ENCODE results near the gene RBMS3. TPM values are rescaled to one million over a fixed set of nuclear protein-coding genes. Genes with fewer than 3 reads are reported as not detected.
"Not testable (repeated sequence)": the region's sequence is repeated elsewhere in the genome, so short reads cannot be mapped to it uniquely, and the experiment has no call there.

RBMS3 gene
- total RNA-seq, 3 donors from 2014 or later: 0.81 to 1.9 (median 1.1) TPM

- Mint-ChIP-seq H3K4me1 (ENCODE audit: low read depth) (no peaks in the 10 kb centered on the region), H3K36me3 (ENCODE audit: insufficient read depth) (no peaks in the 10 kb centered on the region), H3K9me3 (peaks cover 7% of the 10 kb centered on the region), H3K27me3 (ENCODE audit: low read depth) (peaks cover 2% of the 10 kb centered on the region), H3K4me3 (no peak overlapping the region)
- DNase-seq (no peak), ATAC-seq (no peak)
Observed at GRCh38 chr3:29777869-29778268, 497.0 kb downstream of the RBMS3 start.

GRCh38 chr3:29789686-29790085 lies 508.8 kb downstream of the RBMS3 start:
- Mint-ChIP-seq H3K4me3 (no peak overlapping the region), H3K9me3 (peaks cover 7% of the 10 kb centered on the region), H3K27me3 (ENCODE audit: low read depth) (no peaks in the 10 kb centered on the region), H3K36me3 (ENCODE audit: insufficient read depth) (no peaks in the 10 kb centered on the region), H3K4me1 (ENCODE audit: low read depth) (no peaks in the 10 kb centered on the region)
- no peak for DNase-seq
- no peak for ATAC-seq

DNA sequence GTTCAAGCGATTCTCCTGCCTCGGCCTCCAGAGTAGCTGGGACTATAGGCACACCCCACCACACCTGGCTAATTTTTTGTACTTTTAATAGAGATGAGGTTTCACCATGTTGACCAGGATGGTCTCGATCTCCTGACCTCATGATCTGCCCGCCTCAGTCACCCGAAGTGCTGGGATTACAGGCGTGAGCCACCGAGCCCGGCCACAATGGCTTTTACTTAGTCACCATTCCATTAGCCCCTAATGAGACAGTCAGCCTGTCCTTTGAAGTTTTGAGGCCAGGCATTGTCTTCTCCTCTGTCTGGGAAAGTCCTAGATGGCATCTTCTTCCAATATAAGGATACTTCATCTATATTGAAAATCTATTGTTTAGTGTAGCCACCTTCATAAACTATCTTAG lies 515.9 kb downstream of the RBMS3 start:
- Mint-ChIP-seq H3K9me3 (peaks cover 3% of the 10 kb centered on the region), H3K4me1 (ENCODE audit: low read depth) (no peaks in the 10 kb centered on the region), H3K27me3 (ENCODE audit: low read depth) (no peaks in the 10 kb centered on the region), H3K36me3 (ENCODE audit: insufficient read depth) (no peaks in the 10 kb centered on the region), H3K4me3 (no peak overlapping the region)
- DNase-seq: no peak
- no peak for ATAC-seq

DNA sequence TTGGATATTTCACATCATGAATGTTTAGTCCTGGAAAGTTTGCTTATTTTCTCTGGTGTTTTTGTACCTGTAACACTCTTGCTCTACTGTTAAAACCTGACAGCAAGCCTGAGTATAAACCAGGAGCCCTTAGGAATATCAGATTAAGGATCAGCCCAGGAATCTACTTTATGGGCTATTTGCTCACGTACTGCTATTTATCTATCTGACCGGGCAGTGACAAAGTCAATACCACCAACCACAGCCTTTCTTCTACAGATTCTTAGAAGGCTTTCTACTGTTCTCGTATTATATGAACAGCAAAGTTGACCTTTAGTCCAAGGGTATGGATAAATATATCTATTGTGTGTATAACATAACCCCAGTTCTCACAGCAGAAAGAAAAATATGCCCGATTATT lies 521.2 kb downstream of the RBMS3 start:
- H3K27me3 Mint-ChIP-seq (ENCODE audit: low read depth): no peaks in the 10 kb centered on the region
- H3K36me3 Mint-ChIP-seq (ENCODE audit: insufficient read depth): no peaks in the 10 kb centered on the region
- H3K9me3 Mint-ChIP-seq: no peaks in the 10 kb centered on the region
- no peaks in the 10 kb centered on the region for H3K4me1 Mint-ChIP-seq (ENCODE audit: low read depth)
- DNase-seq: no peak
- no peak overlapping the region for H3K4me3 Mint-ChIP-seq
- no peak for ATAC-seq

GRCh38 chr3:29804044-29804443 lies 523.2 kb downstream of the RBMS3 start:
- no peaks in the 10 kb centered on the region for H3K27me3 Mint-ChIP-seq (ENCODE audit: low read depth)
- no peaks in the 10 kb centered on the region for H3K4me1 Mint-ChIP-seq (ENCODE audit: low read depth)
- H3K9me3 Mint-ChIP-seq: no peaks in the 10 kb centered on the region
- no peak overlapping the region for H3K4me3 Mint-ChIP-seq
- DNase-seq (no peak), ATAC-seq (no peak)
- H3K36me3 Mint-ChIP-seq (ENCODE audit: insufficient read depth): no peaks in the 10 kb centered on the region

DNA sequence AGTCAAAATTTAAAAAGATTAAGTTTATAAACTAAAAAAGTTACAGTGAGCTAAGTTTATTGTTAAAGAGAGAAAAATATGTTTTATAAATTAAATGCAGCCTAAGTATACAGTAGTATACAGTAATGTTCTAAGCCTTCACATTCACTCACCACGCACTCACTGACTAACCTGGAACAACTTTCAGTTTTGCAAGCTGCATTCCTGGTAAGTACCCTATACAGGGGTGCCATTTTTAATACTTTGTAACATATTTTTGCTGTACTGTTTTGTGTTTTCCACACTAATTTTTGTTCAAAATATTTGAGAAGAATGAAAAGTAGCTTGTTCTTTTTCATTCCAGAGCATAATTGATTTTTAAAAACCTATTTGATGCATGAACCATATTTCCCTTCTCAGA lies 524.9 kb downstream of the RBMS3 start:
- DNase-seq (no peak), ATAC-seq (no peak)
- H3K4me1 Mint-ChIP-seq (ENCODE audit: low read depth): no peaks in the 10 kb centered on the region
- H3K27me3 Mint-ChIP-seq (ENCODE audit: low read depth): no peaks in the 10 kb centered on the region
- no peaks in the 10 kb centered on the region for H3K36me3 Mint-ChIP-seq (ENCODE audit: insufficient read depth)
- no peaks in the 10 kb centered on the region for H3K9me3 Mint-ChIP-seq
- no peak overlapping the region for H3K4me3 Mint-ChIP-seq

DNA sequence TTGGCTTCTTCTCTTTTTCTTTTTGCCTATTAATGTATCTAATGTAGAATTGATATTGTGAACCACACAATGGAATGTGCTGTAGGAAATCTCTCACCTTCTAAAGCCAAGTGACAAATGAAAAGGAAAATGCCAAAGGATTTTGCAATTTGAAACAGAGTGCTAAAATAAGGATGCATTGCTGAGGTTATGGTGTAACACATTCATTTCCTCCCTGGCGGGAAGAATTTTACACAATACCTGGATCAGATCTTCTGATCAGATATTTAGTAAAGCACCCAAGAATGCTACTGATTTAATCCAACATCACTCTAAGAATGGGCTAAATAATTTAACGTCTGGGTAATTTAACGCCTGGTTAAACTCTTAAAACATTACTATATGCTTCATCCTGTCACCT lies 527.5 kb downstream of the RBMS3 start:
- not testable (repeated sequence) for ATAC-seq; H3K27me3 Mint-ChIP-seq (ENCODE audit: low read depth); H3K9me3 Mint-ChIP-seq; H3K36me3 Mint-ChIP-seq (ENCODE audit: insufficient read depth); DNase-seq; H3K4me1 Mint-ChIP-seq (ENCODE audit: low read depth); H3K4me3 Mint-ChIP-seq

GRCh38 chr3:29822071-29822470 lies 541.2 kb downstream of the RBMS3 start:
- ATAC-seq (no peak), DNase-seq (no peak)
- no peaks in the 10 kb centered on the region for H3K27me3 Mint-ChIP-seq (ENCODE audit: low read depth)
- H3K4me1 Mint-ChIP-seq (ENCODE audit: low read depth): no peaks in the 10 kb centered on the region
- H3K4me3 Mint-ChIP-seq: no peak overlapping the region
- no peaks in the 10 kb centered on the region for H3K36me3 Mint-ChIP-seq (ENCODE audit: insufficient read depth)
- peaks cover 3% of the 10 kb centered on the region for H3K9me3 Mint-ChIP-seq

DNA sequence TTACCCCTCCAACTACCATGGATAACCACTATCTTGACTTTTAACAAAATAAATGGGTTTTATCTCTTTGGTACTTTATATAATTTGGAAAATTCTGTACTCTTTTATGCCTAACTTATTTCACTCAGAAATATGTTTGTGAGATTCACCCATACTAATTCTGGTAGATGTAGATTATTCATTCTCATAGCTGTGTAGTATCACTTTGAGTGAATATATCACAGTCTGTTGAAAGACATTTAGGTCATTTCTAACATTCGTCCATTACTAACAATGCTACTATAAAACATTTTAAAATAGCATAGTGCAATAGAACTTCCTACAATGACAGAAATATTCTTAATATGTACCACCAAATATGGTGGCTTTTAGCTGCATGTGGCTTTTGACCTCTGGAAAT lies 542.4 kb downstream of the RBMS3 start:
- H3K4me1 Mint-ChIP-seq (ENCODE audit: low read depth): no peaks in the 10 kb centered on the region
- DNase-seq (no peak), ATAC-seq (no peak)
- H3K9me3 Mint-ChIP-seq: peaks cover 3% of the 10 kb centered on the region
- peaks cover 2% of the 10 kb centered on the region for H3K27me3 Mint-ChIP-seq (ENCODE audit: low read depth)
- no peak overlapping the region for H3K4me3 Mint-ChIP-seq
- no peaks in the 10 kb centered on the region for H3K36me3 Mint-ChIP-seq (ENCODE audit: insufficient read depth)

DNA sequence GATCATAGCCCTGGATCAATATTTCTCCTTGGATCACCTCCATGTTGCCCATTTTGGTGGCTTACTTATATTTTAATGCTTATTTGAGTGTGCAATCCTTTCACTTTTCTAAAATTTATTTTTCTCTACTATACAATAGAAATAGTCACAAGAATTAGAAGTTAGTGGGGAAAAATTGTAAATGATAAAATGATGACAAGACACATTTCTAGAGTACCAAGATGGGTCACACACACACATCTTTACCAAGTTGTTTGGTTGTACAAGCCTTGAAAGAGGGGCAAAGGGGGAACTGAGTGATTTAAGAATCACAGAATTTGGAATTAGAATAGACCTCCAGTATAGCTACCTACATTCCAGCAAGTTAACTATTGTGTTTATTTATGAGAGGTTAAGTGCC lies 545.8 kb downstream of the RBMS3 start:
- H3K4me3 Mint-ChIP-seq: no peak overlapping the region
- H3K4me1 Mint-ChIP-seq (ENCODE audit: low read depth): no peaks in the 10 kb centered on the region
- DNase-seq: no peak
- no peaks in the 10 kb centered on the region for H3K36me3 Mint-ChIP-seq (ENCODE audit: insufficient read depth)
- peaks cover 3% of the 10 kb centered on the region for H3K9me3 Mint-ChIP-seq
- ATAC-seq: no peak
- peaks cover 2% of the 10 kb centered on the region for H3K27me3 Mint-ChIP-seq (ENCODE audit: low read depth)

- DNase-seq (no peak), ATAC-seq (no peak)
- Mint-ChIP-seq H3K36me3 (ENCODE audit: insufficient read depth) (no peaks in the 10 kb centered on the region), H3K4me3 (no peak overlapping the region), H3K4me1 (ENCODE audit: low read depth) (no peaks in the 10 kb centered on the region), H3K9me3 (peaks cover 4% of the 10 kb centered on the region), H3K27me3 (ENCODE audit: low read depth) (peaks cover 2% of the 10 kb centered on the region)
Observed at GRCh38 chr3:29827756-29828155, 546.9 kb downstream of the RBMS3 start.

DNA sequence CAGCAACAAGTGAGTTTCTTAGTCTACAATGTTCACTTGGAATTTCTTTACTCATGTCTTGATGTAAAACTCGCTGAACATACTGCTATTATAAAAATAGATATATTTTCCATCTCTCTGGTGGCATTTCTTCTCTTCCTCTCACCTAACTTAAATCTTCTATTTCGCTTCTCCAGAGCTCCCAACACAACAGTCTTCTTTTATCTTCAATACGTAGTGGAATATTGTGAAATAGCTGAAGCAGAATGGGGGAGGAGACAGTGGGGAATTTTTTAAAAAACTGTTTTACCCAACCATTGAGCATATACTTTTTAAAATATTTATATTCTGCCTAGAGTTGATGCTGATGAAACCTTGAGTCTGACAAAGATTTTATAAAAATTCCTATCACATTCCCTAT lies 548.5 kb downstream of the RBMS3 start:
- ATAC-seq: no peak
- Mint-ChIP-seq H3K9me3 (peaks cover 15% of the 10 kb centered on the region), H3K4me1 (ENCODE audit: low read depth) (no peaks in the 10 kb centered on the region), H3K27me3 (ENCODE audit: low read depth) (peaks cover 2% of the 10 kb centered on the region), H3K36me3 (ENCODE audit: insufficient read depth) (no peaks in the 10 kb centered on the region), H3K4me3 (no peak overlapping the region)
- no peak for DNase-seq

GRCh38 chr3:29850641-29851040 lies 569.8 kb downstream of the RBMS3 start:
- Mint-ChIP-seq H3K27me3 (ENCODE audit: low read depth) (peaks cover 12% of the 10 kb centered on the region), H3K4me3 (no peak overlapping the region), H3K36me3 (ENCODE audit: insufficient read depth) (no peaks in the 10 kb centered on the region), H3K9me3 (peaks cover 11% of the 10 kb centered on the region), H3K4me1 (ENCODE audit: low read depth) (no peaks in the 10 kb centered on the region)
- no peak for ATAC-seq
- DNase-seq: no peak

DNA sequence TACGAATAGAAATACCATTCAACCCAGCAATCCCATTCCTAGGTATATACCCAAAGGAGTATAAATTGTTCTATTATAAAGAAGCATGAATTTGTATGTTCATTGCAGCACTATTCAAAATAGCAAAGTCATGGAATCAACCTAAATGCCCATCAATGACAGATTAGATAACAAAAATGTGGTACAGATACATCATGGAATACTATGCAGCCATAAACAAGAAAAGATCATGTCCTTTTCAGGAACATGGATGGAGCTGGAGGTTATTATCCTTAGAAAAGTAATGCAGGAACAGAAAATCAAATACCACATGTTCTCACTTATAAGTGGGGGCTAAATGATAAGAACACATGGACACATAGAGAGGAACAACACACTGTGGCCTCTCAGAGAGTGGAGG lies 571.9 kb downstream of the RBMS3 start:
- Mint-ChIP-seq H3K36me3 (ENCODE audit: insufficient read depth) (no peaks in the 10 kb centered on the region), H3K4me3 (no peak overlapping the region), H3K4me1 (ENCODE audit: low read depth) (no peaks in the 10 kb centered on the region), H3K27me3 (ENCODE audit: low read depth) (peaks cover 12% of the 10 kb centered on the region), H3K9me3 (peaks cover 11% of the 10 kb centered on the region)
- DNase-seq: no peak
- no peak for ATAC-seq

- Mint-ChIP-seq H3K4me3 (no peak overlapping the region), H3K36me3 (ENCODE audit: insufficient read depth) (no peaks in the 10 kb centered on the region), H3K9me3 (peaks cover 11% of the 10 kb centered on the region), H3K27me3 (ENCODE audit: low read depth) (peaks cover 9% of the 10 kb centered on the region), H3K4me1 (ENCODE audit: low read depth) (no peaks in the 10 kb centered on the region)
- ATAC-seq (no peak), DNase-seq (no peak)
Observed at GRCh38 chr3:29853841-29854397, 573.0 kb downstream of the RBMS3 start.

DNA sequence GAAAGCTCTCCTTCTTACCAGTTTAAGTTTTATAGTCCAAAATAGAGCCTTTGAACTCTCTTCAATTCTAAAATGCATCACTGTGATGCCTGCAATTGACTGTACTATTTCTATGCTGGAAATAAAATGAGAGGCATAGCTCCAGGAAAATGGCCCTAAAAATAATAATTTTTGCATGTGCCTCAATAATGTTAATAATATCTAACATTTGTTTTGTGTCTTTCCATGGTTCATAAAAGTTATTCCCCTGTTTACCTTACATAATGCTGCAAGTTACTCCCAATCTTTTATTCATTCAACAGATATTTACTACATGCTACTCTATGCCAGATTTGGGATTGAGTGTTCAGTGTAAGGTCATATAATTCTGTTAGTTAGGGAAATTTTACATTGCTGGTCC lies 574.0 kb downstream of the RBMS3 start:
- no peak for DNase-seq

More for the DNA sequence above, 574.0 kb downstream of the RBMS3 start:
- no peak overlapping the region for H3K4me3 Mint-ChIP-seq
- H3K9me3 Mint-ChIP-seq: peaks cover 11% of the 10 kb centered on the region
- H3K36me3 Mint-ChIP-seq (ENCODE audit: insufficient read depth): no peaks in the 10 kb centered on the region
- peaks cover 8% of the 10 kb centered on the region for H3K27me3 Mint-ChIP-seq (ENCODE audit: low read depth)
- no peak for ATAC-seq
- H3K4me1 Mint-ChIP-seq (ENCODE audit: low read depth): no peaks in the 10 kb centered on the region

All from activated T-cell treated with anti-CD3 and anti-CD28 coated beads, Interleukin-2, amount 50 U/mL, for 4 hours (primary cell).